HG03439 (cell line): ENCODE data around the gene DAB1.
"Not testable (repeated sequence)": the region's sequence is repeated elsewhere in the genome, so short reads cannot be mapped to it uniquely, and the experiment has no call there.

Experiments used
- ATAC-seq: cut with Tn5 transposase; IDR thresholded peaks from one replicate; pipeline ENCODE4 v1.9.1; 2021; ENCODE audit warnings: mild to moderate bottlenecking, moderate library complexity; ENCODE audit not compliant: unreplicated experiment

The DAB1 gene

DNA sequence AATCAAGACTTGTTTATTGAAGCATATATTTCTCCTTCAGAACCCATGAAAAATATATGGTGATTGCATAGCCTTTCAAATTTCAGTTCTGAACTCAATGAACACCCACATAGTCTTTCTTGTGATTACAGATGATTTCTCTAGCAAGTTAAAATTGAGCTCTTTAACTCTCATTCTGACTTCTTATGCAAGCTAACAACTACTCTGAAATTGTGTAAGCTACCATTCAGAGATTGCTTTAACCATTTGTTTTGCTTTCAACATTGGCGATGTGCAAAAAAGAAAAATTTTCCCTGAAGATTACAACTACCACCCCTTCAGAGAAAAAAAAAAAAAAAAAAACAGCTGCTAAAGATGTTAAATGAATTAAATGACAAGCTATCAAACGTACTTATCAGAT, 193.9 kb downstream of the DAB1 start:
- ATAC-seq = no peak

DNA sequence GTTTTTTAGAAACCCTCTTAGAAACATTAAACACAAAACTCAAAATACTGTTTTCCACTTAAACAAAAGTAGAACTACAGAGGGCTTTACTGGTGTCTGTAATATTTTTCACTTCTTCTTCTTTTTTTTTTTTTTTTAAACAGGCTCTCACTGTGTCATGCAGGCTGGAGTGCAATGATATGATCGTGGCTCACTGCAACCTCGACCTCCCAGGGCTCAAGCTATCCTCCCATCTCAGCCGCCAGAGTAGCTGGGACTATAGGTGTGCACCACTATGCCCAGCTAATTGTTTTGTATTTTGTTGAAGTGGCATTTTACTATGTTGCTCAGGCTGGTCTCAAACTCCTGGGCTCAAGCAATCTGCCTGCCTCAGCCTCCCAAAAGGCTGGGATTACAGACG, 194.8 kb downstream of the DAB1 start:
- no peak for ATAC-seq

DNA sequence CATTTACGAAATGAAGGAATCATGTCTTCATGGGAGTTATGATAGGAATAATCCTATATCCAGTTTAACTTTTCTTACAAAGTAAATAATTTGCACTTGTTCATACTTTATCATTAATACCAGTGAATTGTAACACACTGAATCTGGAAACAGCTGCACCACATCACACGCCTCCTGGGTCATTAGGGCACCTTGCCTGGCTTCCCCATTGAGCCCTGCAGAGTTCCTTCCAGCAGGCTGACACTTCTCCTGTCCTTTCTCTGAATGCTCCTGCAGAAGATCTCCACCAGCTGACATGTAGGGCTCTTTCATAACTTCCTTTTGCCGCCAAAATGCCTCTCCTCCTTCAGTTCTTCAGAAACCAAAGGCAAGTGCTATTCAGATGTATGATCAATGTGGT, 201.1 kb downstream of the DAB1 start:
- no peak for ATAC-seq

DNA sequence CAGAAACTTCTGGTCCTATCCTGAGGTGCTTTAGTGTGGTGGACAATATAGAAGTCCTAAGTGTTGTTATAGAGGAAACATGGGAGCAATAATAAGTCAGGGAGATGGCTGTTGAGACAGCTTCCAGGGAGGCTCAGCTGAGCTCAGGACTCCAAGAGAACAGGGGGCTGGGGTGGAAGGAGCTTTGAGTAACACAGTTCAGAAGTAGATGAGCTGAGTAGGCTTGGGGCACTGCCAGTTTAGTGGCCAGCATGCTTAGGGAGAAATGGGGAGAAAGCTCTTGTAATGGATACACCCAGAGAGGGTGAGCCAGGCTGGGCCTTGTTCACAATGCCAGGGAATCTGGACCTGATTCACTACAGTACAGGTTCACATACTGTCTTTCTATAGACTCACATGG, 201.6 kb downstream of the DAB1 start:
- ATAC-seq = no peak

DNA sequence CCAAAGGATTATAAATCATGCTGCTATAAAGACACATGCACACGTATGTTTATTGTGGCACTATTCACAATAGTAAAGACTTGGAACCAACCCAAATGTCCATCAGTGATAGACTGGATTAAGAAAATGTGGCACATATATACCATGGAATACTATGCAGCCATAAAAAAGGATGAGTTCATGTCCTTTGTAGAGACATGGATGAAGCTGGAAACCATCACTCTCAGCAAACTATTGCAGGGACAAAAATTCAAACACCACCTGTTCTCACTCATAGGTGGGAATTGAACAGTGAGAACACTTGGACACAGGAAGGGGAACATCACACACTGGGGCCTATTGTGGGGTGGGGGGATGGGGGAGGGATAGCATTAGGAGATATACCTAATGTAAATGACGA, 203.0 kb downstream of the DAB1 start:
- not testable (repeated sequence) for ATAC-seq

DNA sequence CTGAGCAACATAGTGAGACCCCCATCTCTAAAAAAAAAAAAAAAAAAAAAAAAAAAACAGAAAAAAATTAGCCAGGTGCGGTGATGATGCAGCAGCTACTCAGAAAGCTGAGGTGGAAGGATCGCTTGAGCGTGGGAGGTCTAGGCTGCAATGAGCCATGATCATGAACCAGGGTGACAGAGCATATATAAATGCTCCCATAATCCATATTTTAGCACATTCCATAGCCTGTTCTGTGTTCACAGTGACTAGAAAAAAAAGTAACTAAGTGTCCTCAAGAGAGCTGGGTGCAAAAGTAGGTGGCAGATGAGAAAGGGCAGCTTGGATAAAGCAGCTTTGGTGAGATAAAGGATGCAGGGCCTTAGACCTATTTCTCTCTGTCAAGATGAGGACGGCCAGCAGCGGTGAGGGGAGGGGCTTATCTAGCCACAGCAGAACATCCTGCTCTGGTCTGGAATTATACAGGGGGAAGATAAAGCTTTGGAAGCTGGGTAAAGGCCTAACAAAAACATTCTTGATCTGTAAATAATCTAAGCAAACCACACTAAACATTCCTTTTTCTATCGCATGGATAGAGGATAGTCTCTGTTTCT, 205.3 kb downstream of the DAB1 start:
- no peak for ATAC-seq

DNA sequence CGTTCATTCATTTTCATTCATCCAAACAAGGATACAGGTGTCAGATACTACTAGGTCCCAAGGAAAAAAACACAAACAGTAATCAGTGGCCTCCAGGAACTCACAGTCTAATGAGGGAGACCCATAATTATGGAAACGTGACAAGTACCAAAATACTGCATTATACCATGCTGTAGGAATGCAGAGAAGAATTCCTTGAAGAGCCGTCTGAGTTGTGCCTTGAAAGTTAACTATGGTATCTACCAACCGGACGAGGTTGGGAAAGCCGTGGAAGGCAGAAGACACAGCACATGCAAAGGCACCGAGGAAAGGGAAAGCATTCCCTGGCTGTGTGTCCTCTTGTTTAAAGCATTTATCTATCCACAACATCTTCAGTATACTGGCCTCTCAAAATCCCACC, 206.0 kb downstream of the DAB1 start:
- no peak for ATAC-seq

DNA sequence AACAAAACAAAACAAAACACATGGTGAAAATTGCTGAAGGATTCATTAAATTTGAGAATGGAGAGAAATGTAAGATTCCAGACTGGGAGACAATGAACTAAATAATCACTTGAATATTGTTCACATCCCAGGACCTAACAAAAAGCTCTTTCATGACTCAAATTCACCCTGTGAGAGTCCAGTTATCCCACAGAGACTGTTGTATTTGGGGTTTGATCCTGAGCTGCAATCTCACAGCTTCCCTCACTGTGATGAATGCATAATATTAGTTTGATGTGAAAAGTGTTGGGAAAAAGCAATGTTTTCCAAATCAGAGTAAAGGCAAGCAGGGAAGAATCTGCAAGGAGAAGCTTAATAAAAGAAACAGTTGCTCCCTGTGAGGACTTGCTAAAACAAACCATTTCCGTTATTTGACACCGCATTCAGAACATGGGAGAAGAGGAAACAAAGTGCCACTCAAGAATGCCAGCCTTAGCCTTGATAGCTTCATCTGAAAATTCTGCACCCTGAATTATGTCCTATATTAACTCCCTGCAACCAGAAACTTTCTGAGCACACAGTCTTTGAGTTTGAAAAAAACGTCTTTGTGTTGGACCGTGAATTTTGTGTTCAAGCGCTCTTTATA, 208.8 kb downstream of the DAB1 start:
- ATAC-seq = no peak

DNA sequence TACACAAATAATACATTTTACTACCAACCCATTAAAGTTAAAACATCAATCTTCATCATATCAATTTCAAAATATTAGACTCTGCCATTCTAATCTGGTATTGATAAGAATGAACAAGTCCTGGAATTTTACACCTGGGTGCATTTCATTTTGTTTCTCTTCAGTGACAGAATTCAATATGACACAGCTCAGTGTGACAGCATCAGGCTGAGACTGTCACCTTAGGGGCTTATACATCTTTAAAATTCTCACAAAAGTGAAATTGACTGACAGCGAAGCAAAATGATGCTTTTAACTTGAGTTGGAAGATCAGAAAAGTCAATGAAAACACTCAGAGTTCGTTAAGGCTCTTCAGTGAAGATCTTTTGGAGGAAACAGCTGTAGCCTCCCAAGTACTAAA, 213.0 kb downstream of the DAB1 start:
- no peak for ATAC-seq

DNA sequence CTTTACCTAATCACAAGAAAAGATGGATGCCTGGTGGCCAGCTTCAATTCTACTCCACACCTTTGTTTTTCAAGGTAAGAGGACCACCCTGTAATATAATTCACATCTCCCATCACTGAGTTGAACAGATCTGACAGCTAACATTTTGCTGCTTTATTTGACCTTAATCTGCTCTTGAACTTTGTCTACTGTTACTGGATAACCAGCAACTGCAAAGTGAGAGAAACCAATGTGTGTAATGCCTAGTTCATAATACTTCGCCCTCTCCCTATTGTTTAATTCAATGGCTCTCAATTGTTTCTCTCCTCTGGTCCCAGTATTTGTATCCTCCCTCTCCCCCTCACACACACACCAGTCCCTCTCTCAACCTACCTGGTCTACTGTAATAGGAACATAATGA, 214.4 kb downstream of the DAB1 start:
- no peak for ATAC-seq

DNA sequence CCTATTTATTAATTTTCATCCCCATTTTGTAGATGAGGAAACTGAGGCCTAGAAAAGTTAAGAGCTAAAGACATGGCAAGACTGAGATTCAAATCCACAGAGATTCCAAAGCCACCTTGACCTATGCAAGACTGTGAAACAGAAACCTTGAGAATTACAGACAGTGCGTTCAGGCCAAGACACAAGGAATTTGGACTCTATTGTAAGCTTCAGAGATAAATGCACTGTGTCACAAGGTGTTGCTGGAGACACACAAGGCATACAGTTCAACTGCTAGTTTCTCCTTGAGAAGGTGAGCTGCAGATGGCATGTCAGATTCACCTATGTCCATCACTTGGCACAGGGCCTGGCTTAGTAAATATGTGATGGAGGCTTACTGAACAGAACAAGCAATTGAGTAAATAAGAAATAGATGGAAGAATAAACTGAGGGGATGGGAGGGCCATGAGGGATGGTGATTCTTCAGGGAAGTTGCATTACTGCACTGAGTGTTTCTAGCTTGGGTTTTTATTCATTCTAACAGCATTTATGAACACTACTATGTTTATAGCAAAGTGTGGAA, 215.0 kb downstream of the DAB1 start:
- no peak for ATAC-seq

DNA sequence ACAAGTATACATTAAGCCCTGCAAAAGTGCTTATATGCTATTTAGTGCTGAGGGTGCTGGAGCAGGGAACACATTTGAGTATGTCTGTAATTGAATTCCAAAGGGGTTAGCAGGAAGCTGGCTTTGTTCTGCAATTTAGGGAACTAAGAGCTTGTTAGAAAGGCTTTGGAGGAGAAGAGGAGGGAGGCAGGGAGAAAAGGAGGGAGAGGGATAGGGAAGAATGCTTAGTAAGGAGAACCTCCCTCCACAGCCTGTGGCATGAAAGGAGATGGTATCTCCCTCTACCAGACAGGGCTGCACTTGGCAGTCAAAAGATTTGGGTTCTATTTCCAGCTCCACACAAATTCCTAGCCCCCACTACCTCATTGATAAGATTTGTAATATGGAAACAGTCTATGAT, 217.8 kb downstream of the DAB1 start:
- ATAC-seq = no peak

DNA sequence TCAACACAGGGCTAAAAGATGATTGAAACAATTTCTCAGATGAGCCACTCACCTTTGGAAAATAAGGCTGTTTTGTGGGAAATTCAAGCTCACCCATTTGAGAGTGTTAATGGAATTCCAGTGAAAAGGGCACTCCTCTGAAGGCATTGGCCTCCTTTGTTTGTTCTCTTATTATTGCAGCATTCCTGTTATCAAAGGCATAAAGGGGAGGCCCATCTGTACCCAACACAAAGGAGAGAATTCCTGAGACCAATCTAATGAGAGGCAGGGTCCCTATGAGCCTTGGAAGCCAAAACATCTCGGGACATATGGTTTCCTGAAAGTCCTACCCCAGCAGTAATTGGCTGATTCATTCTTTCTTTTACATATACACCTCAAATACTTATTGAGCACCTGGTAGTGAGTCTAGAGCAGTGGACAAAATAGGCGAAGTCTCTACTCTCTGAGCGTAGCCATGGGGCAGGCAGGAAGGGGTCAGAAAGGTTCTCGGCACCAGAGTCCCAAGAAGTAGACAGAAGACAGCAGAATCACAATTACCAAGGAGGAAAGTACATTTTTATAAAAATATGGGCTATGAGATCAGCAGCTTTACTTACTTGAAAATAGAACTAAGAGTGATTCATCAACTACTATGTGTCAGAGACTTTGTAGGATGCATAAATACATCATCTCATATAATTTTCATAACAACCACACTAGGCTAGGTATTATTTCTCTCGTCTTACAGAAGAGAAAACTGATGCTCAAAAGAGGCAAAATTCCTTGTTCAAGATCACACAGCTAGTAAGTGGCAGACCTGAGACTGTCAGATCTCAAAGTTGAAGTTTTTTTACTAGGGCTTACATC, 218.7 kb downstream of the DAB1 start:
- no peak for ATAC-seq

DNA sequence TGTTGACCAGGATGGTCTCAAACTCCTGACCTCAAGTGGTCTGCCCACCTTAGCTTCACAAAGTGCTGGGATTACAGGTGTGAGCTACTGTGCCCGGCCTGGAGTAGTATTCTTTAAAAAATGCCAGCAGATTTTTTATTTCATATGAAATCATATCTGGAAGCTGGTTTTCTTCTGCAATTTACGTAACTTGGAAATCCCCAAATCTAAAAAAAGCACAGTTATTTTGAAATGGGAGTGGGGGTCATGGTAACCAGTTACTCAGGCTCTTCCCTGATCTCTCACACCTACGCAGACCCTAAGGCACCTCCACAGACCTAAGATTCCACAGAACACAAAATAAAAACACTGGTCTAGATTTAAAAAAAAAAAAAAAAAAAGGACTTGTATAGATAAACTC, 219.8 kb downstream of the DAB1 start:
- no peak for ATAC-seq

DNA sequence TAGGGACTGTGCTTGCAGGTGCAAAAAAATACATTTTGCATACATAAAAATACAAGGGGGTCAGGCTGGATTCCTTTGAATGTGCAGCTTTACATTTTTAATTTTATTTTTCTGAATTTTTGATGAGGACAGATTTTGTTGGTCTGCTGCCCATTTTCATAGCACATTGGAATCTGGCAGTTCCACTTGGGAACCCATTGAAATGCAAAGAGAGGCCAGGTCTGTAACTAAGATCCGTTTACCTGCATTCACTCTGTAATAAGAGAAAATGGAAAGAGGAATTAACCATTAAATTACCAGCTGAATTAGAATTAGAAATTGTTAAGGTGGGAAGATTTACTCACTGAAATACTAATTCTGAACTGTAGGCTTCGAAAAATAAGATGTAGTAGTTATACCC, 221.6 kb downstream of the DAB1 start:
- no peak for ATAC-seq

DNA sequence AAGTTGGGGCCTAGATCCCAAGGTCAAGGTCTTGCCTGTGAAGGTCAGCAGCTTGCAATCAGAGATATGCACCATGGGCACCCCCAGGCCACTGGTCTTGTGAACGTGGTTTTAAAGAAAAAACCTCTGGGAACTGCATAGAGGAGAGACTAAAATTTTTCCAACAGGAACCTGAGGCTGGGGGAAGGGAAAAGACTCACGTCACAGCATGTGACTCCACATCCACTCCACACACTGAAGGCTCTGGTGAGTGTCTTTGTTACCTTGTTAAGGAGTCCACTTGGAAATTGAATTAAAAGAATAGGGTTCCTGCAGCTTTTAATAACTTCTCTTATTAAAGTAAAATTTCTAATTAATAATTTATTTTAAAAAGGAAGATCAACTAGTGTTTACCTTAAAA, 224.9 kb downstream of the DAB1 start:
- no peak for ATAC-seq

DNA sequence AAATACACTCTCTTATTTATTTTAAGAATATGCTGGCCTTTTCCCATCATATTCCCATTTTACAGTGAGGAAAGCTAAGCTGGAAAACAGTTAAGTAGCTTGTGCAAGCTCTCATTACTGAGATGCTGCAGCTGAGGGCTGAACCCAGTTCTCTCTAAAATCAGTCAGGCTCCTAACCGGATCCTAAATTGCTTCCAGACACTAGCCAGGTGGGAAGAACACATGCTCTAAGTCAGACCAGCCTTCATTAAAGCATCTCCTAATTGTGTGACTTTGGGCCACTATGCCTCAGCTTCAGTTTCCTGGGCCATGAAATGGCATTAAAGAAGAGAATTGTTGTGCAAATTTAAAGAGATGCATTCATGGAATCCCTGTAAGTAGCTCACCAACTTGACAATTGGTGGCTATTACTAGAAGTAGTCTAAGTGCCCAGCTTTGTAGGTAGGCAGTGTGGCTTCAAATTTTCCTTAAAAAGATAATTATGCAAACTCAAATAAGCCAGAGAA, 228.4 kb downstream of the DAB1 start:
- ATAC-seq = no peak

DNA sequence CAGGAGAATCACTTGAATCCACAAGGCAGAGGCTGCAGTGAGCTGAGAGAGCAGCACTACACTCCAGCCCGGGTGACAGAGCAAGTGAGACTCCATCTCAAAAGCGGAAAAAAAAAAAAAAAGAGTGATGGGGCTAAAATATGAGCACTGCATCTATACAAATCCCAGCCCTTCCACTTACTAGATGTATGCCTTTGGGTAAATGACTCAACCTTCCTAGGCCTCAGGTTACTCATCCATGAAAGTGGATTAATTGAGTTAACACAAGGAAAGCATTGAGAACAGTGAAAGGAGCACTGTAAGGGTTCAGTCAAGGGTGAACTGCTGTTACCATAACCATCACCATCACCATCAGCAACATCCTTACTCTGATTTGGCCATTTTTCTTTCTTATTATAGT, 231.6 kb downstream of the DAB1 start:
- no peak for ATAC-seq

DNA sequence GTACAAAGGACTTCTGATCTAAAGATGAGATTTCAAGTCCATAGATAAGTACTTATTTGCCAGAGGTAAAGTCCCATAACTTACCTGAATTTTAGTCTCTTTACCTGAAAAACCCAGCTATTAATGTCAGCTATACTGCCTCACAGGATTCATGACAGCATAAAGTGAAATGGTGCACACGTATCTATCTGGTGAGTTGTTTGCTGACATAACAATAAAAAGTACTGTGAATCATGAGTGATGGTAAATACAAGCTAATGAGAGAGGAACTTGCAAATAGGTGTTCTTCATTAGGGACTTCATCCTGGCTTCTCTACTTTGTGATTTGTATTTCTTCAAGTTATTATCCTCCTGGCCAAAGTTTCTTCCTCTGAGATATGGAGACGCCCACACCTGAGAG, 233.0 kb downstream of the DAB1 start:
- no peak for ATAC-seq

DNA sequence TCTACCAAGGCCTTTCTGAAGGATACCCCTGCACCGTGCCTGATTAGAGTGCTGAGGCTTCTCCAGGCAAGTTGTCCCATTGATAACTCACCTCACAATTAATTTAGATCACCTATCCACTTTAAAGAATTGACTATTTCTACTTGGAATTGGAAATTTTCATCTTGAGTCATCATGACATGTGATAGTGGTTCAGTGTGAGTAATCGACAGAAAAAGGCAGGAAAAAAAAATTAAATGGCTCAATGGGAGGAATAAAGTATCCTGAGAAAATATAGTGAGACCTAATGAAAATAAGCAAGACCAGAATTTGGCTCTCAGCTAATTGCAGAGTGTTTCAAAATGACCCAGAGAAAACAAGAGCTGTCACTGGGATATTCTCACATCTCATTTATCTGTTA, 235.7 kb downstream of the DAB1 start:
- ATAC-seq = no peak

DNA sequence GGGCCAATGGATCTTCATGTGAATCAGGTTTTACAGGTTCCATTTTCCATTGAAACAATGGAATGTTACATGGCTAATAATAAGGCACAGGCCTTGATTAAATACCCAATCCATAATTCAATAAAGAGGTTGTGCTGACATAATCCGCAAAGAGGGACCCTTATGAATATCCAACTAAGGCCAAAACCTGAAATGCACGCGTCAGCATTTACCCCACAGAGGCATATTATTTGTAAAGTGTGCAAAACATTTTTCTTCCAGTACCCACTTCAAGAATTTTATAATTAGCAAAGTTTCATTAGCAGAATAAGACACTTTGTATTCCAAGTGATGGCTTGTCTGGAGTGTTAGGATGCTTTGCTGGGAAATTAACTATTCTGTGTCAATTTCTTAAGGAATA, 237.4 kb downstream of the DAB1 start:
- no peak for ATAC-seq

DNA sequence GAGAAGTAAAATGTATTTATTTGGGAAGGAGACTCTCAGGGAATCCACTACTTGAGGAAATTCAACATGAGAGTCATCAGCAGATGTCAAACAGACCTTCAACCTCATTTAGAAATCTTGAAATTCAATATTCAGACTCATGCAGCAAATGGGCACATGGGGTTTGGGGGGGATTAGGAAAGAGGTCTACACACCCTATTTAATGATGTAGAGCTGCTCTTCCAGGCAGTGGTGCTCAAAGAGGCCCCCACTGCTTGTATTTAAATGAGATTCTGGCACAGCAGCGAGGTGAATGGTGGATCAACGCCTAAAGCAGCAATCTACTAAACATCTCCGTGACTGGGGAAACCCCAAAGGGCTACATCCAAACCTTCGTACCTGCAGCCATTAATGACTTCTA, 244.9 kb downstream of the DAB1 start:
- no peak for ATAC-seq
